ENCODE data around the gene POSTN.
"Not testable (repeated sequence)": the region's sequence is repeated elsewhere in the genome, so short reads cannot be mapped to it uniquely, and the experiment has no call there.

Gene POSTN

GRCh38 chr13:37596805-37597204, 1.8 kb downstream of the POSTN start:
- DNase-seq = no peak

GRCh38 chr13:37595162-37595561, 3.4 kb downstream of the POSTN start:
- no peak for DNase-seq

- no peak for DNase-seq
Measured at GRCh38 chr13:37594550-37594949, 4.0 kb downstream of the POSTN start.

GRCh38 chr13:37589381-37589780, 9.2 kb downstream of the POSTN start:
- DNase-seq = not testable (repeated sequence)

- DNase-seq = no peak
Measured at GRCh38 chr13:37587236-37587635, 11.3 kb downstream of the POSTN start.

GRCh38 chr13:37586164-37586563, 12.4 kb downstream of the POSTN start:
- DNase-seq = no peak

GRCh38 chr13:37585541-37585940, 13.0 kb downstream of the POSTN start:
- no peak for DNase-seq

GRCh38 chr13:37576601-37577000, 22.0 kb downstream of the POSTN start:
- no peak for DNase-seq

GRCh38 chr13:37565425-37565824, 33.1 kb downstream of the POSTN start:
- no peak for DNase-seq

- DNase-seq = no peak
Measured at GRCh38 chr13:37561031-37561430, 37.5 kb downstream of the POSTN start.

GRCh38 chr13:37560526-37560925, 38.0 kb downstream of the POSTN start:
- no peak for DNase-seq

- not testable (repeated sequence) for DNase-seq
Measured at GRCh38 chr13:37558766-37559165, 39.8 kb downstream of the POSTN start.

- no peak for DNase-seq
Measured at GRCh38 chr13:37546087-37546486, 52.5 kb downstream of the POSTN start.

GRCh38 chr13:37544995-37545394, 53.6 kb downstream of the POSTN start:
- DNase-seq = no peak

GRCh38 chr13:37539976-37540605, 58.5 kb downstream of the POSTN start:
- no peak for DNase-seq

- no peak for DNase-seq
Measured at GRCh38 chr13:37539170-37539569, 59.4 kb downstream of the POSTN start.

- no peak for DNase-seq
Measured at GRCh38 chr13:37535501-37535900, 63.1 kb downstream of the POSTN start.

- no peak for DNase-seq
Measured at GRCh38 chr13:37534676-37535075, 63.9 kb downstream of the POSTN start.

GRCh38 chr13:37534181-37534580, 64.4 kb downstream of the POSTN start:
- no peak for DNase-seq

GRCh38 chr13:37531049-37531448, 67.5 kb downstream of the POSTN start:
- no peak for DNase-seq

GRCh38 chr13:37529751-37530385, 68.7 kb downstream of the POSTN start:
- DNase-seq = no peak

- DNase-seq = no peak
Measured at GRCh38 chr13:37526710-37527473, 71.7 kb downstream of the POSTN start.

- DNase-seq = no peak
Measured at GRCh38 chr13:37515226-37515625, 83.3 kb downstream of the POSTN start.

All from NCI-H1048 (cell line).